ENCODE results near the gene ZMYND10. TPM values are rescaled to one million over a fixed set of nuclear protein-coding genes. Genes with fewer than 3 reads are reported as not detected.
A peak's percentile ranks its signal among the peaks of the same experiment; 100 is the strongest.

ZMYND10 gene
- polyA plus RNA-seq, 1 of the 3 experiments (the other 2 are of a cell fraction): 0.95 TPM

GRCh38 chr3:50294089-50294488 is 51.4 kb downstream of the ZMYND10 start:
- WGBS (ENCODE audit: low lambda C conversion rate): 92% methylated on average over 2 of the region's 4 CpGs
- ChIA-PET POLR2A (interaction anchor here (0.6 kb wide), 1 partner anchor 30 kb away, joined by 3 read pairs; no protein-coding TSS in a partner anchor), CTCF (interaction anchor here (1.5 to 2.2 kb wide), 2 partner anchors 25 to 27 kb away, joined by 3 to 6 read pairs; no protein-coding TSS in a partner anchor)
- Histone ChIP-seq H3K9me3 (no peaks in the 10 kb centered on the region), H3K79me2 (ENCODE audit: insufficient read depth) (peaks cover 28% of the 10 kb centered on the region), H3K4me1 (ENCODE audit: control insufficient read depth in 1 of 2, insufficient read depth in 2 of 2, low read depth in 1 of 2, low read length in 1 of 2) (peaks cover 9 to 24% of the 10 kb centered on the region in 2 experiments; a peak in 2 of 4 replicates), H3F3A (replicated peaks; ENCODE audit: insufficient read depth) (no peaks in the 10 kb centered on the region), H4K20me1 (ENCODE audit: insufficient read depth) (no peaks in the 10 kb centered on the region), H3K9ac (no peak overlapping the region), H3K27me3 (ENCODE audit: insufficient read depth) (no peaks in the 10 kb centered on the region), H3K27ac (ENCODE audit: low read depth in 2 of 2, low read length in 1 of 2) (no peak overlapping the region), H3K36me3 (replicated peaks in 1 of 2; ENCODE audit: control insufficient read depth in 1 of 2, insufficient read depth in 2 of 2, low read length in 1 of 2) (peaks cover 3 to 17% of the 10 kb centered on the region in 2 experiments), H3K4me3 (ENCODE audit: low read depth in 2 of 2, low read length in 1 of 2) (no peak overlapping the region), H2AFZ (ENCODE audit: low read depth) (no peak overlapping the region), H3K4me2 (no peak overlapping the region), H3K9me2 (no peaks in the 10 kb centered on the region)
- TF ChIP-seq TCF12 (IDR thresholded peaks at IDR 0.05) (no peak), RXRA (IDR thresholded peaks at IDR 0.05; ENCODE audit: borderline replicate concordance, low read depth) (no peak), ELF1 (IDR thresholded peaks at IDR 0.05) (no peak), GABPA (IDR thresholded peaks at IDR 0.05; ENCODE audit: low read depth) (no peak), FOSL2 (IDR thresholded peaks at IDR 0.05; ENCODE audit: borderline replicate concordance, low read depth) (no peak), GATA2 (CRISPR knock-in tag; IDR thresholded peaks at IDR 0.05) (no peak), POLR2AphosphoS5 (IDR thresholded peaks at IDR 0.05; ENCODE audit: low read depth, low read length) (no peak), NFIC (IDR thresholded peaks at IDR 0.05; ENCODE audit: borderline replicate concordance) (no peak), FOXJ3 (CRISPR knock-in tag; IDR thresholded peaks at IDR 0.05) (no peak), USF2 (IDR thresholded peaks at IDR 0.05; ENCODE audit: borderline replicate concordance, low read depth, low read length) (no peak), SMC3 (IDR thresholded peaks at IDR 0.05; ENCODE audit: low read depth, low read length) (no peak), NRF1 (IDR thresholded peaks at IDR 0.05; ENCODE audit: low read depth, low read length) (no peak), JUND (IDR thresholded peaks at IDR 0.05) (no peak)
- DNase-seq: no peak

- Histone ChIP-seq H2AFZ (ENCODE audit: low read depth) (peak overlapping the region; percentile 63; the same call in 1 of the 2 replicates), H3K4me1 (ENCODE audit: control insufficient read depth in 1 of 2, insufficient read depth in 2 of 2, low read depth in 1 of 2, low read length in 1 of 2) (peaks cover 6 to 20% of the 10 kb centered on the region in 2 experiments; a peak in 2 of 4 replicates), H3K27ac (ENCODE audit: low read depth in 2 of 2, low read length in 1 of 2) (peak overlapping the region; percentile 39 to 69; a peak in 3 of 4 replicates), H3K36me3 (replicated peaks in 1 of 2; ENCODE audit: control insufficient read depth in 1 of 2, insufficient read depth in 2 of 2, low read length in 1 of 2) (peaks cover 3 to 25% of the 10 kb centered on the region in 2 experiments), H3K4me2 (peak overlapping the region; percentile 83), H3K9me3 (no peaks in the 10 kb centered on the region), H3K9ac (peak overlapping the region; percentile 44; the same call in 1 of the 2 replicates), H3K79me2 (ENCODE audit: insufficient read depth) (peaks cover 22% of the 10 kb centered on the region), H3K27me3 (ENCODE audit: insufficient read depth) (no peaks in the 10 kb centered on the region), H3F3A (replicated peaks; ENCODE audit: insufficient read depth) (no peaks in the 10 kb centered on the region), H4K20me1 (ENCODE audit: insufficient read depth) (no peaks in the 10 kb centered on the region), H3K9me2 (no peaks in the 10 kb centered on the region), H3K4me3 (ENCODE audit: low read depth in 2 of 2, low read length in 1 of 2) (peak overlapping the region; percentile 45 to 96; a peak in 3 of 4 replicates)
- POLR2A ChIA-PET: interaction anchor here (2.0 kb wide), 1 partner anchor 31 kb away, joined by 6 read pairs; no protein-coding TSS in a partner anchor
- no peak for DNase-seq
- CTCF ChIA-PET: interaction anchor here (0.9 to 2.2 kb wide), 7 partner anchors 19 to 99 kb away, joined by 3 to 7 read pairs (median 5); partner anchors contain the start of gene HYAL2
- TF ChIP-seq SIN3A (IDR thresholded peaks at IDR 0.05; ENCODE audit: borderline replicate concordance, low read depth, low read length) (no peak), EZH2phosphoT487 (IDR thresholded peaks at IDR 0.05; ENCODE audit: borderline replicate concordance, low read depth) (no peak), EP300 (IDR thresholded peaks at IDR 0.05; ENCODE audit: borderline replicate concordance in 1 of 2, low read depth in 1 of 2, low read length in 1 of 2) (no peak)
- WGBS (ENCODE audit: low lambda C conversion rate): 83% methylated on average over 12 of the region's 12 CpGs
Measured at GRCh38 chr3:50293079-50293801, 52.3 kb downstream of the ZMYND10 start.

Measured in SK-N-SH (cell line).